ENCODE measurements around the gene PLCL1.

- no peak for TF ChIP-seq TCF4 (CRISPR knock-in tag; IDR thresholded peaks at IDR 0.05; ENCODE audit: borderline replicate concordance)
- no peak for TF ChIP-seq ESRRG (CRISPR knock-in tag; IDR thresholded peaks at IDR 0.05)
- TF ChIP-seq CREB5 (CRISPR knock-in tag; IDR thresholded peaks at IDR 0.05; ENCODE audit: low read depth) = no peak
- TF ChIP-seq ZNF565 (CRISPR knock-in tag; conservative IDR thresholded peaks at IDR 0.05; ENCODE audit: low read depth) = no peak
- no peak for TF ChIP-seq CSDC2 (CRISPR knock-in tag; IDR thresholded peaks at IDR 0.05)
- TF ChIP-seq ARNTL (CRISPR knock-in tag; IDR thresholded peaks at IDR 0.05; ENCODE audit: borderline replicate concordance, low read depth) = no peak
- no peak for TF ChIP-seq ZNF8 (CRISPR knock-in tag; IDR thresholded peaks at IDR 0.05)
- TF ChIP-seq PATZ1 (CRISPR knock-in tag; IDR thresholded peaks at IDR 0.05; ENCODE audit: borderline replicate concordance) = no peak
- no peak for TF ChIP-seq RARB (CRISPR knock-in tag; IDR thresholded peaks at IDR 0.05)
- no peak for TF ChIP-seq ZC3H10 (CRISPR knock-in tag; IDR thresholded peaks at IDR 0.05)
- no peak for TF ChIP-seq CSRNP3 (CRISPR knock-in tag; IDR thresholded peaks at IDR 0.05)
- TF ChIP-seq ZFP3 (CRISPR knock-in tag; IDR thresholded peaks at IDR 0.05) = no peak
- TF ChIP-seq TOX (CRISPR knock-in tag; IDR thresholded peaks at IDR 0.05; ENCODE audit: borderline replicate concordance) = no peak
- no peak for TF ChIP-seq ZNF70 (CRISPR knock-in tag; IDR thresholded peaks at IDR 0.05)
Observed at GRCh38 chr2:197889041-197889440, 84.6 kb downstream of the PLCL1 start.

Data from SK-N-SH treated with all-trans-retinoic acid at 6 μM for 48 hours (cell line).